ENCODE data around the gene MROH2B.

MROH2B gene

DNA sequence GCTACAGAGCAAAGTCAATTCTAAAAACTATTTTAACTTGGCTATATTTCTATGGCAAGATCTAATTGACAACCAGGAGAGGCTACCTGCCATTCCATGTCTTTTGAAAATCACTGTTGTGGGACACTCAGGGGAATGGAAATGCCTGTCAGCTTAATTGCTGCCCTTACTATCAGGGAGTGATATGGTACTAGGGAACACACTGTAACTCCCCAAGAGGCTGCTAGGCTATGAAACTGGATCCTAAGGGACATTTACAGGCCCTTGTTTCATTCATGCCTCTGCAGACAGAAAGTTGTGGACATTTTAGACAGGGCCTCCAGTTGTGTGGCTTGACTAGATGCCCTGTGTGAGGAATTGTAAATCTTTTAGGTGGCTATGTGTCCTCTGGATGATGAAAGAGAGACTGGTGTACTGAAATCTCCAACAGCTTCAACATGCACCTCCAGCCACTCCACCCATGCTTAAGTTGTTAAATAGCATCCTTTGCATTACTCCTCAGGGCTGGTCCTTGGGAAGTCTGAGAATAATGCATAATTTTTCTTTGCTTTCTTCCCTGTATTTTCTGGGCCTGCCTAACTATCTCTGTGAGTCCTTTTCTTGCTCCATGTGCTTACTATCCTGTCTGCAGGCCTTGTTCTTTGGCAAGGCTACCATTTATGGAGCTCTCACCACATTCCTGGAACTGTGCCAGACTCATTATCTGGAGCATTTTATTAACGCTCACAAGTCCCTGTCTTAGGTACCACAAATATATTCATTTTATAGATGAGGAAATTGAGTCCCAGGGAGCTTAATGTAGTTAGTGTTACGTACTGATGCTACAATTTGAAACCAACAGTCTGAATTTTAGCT, 3.2 kb downstream of the MROH2B start:
- TF ChIP-seq GATA2 (IDR thresholded peaks at IDR 0.05; ENCODE audit: low read depth, low read length) (no peak), GATA3 (IDR thresholded peaks at IDR 0.05; ENCODE audit: low read depth, low read length) (no peak)

DNA sequence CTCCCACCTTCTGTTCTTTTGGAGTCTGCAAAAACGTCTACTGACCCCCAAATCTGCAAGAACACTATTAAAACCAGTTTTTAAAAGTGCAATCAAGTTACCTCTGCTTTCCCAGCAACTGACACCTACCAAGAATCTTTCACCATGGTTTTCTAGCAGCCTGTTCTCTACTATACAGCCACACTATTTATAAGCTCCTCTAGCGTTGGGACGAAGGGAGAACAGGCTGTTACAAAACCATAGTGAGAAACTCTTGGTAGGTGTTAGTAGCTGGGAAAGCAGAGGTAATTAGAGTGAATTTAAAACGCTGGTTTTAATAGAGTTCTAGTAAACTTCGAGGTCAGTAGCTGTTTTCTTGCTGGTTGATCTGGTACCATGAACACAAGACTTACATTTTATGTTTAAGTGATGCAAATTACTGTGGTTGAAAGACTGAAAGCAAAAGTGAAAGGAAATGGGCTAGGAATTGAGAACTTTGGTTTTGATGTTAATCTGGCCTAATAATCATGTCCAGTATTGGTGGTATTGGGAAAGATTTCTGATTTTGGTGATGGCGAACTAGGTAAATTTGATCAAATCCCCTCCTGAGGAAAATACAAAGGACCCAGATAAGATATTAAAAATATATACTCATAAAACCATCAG, 5.3 kb downstream of the MROH2B start:
- no peak for TF ChIP-seq GATA3 (IDR thresholded peaks at IDR 0.05; ENCODE audit: low read depth, low read length)
- TF ChIP-seq GATA2 (IDR thresholded peaks at IDR 0.05; ENCODE audit: low read depth, low read length), result no peak

- TF ChIP-seq GATA3 (IDR thresholded peaks at IDR 0.05; ENCODE audit: low read depth, low read length) (no peak), GATA2 (IDR thresholded peaks at IDR 0.05; ENCODE audit: low read depth, low read length) (no peak)
These were observed 13.2 kb downstream of the MROH2B start for GRCh38 chr5:41057940-41058339.

- TF ChIP-seq GATA3 (IDR thresholded peaks at IDR 0.05; ENCODE audit: low read depth, low read length) (no peak), GATA2 (IDR thresholded peaks at IDR 0.05; ENCODE audit: low read depth, low read length) (no peak)
These were observed 13.9 kb downstream of the MROH2B start for GRCh38 chr5:41057231-41057630.

DNA sequence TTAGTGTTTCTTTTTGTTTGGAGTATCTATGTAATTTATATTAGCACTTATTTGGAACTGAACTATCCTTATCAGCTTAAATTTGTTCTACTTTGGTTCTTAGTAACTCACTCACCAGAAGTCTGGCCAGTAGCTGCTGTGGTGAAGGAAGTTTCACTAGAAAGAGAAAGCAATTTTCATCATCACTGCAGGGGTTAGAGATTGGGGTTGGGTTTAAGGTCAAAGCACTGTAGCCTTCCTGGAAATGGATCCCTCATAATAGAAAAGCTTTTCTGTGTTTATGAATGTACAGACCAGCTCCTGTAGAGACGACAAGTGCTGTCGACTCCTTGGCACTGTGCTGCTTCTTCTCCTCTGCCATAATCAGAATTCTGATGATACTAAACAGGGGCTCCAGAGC, 22.2 kb downstream of the MROH2B start:
- TF ChIP-seq GATA2 (IDR thresholded peaks at IDR 0.05; ENCODE audit: low read depth, low read length), result no peak
- TF ChIP-seq GATA3 (IDR thresholded peaks at IDR 0.05; ENCODE audit: low read depth, low read length), result no peak

DNA sequence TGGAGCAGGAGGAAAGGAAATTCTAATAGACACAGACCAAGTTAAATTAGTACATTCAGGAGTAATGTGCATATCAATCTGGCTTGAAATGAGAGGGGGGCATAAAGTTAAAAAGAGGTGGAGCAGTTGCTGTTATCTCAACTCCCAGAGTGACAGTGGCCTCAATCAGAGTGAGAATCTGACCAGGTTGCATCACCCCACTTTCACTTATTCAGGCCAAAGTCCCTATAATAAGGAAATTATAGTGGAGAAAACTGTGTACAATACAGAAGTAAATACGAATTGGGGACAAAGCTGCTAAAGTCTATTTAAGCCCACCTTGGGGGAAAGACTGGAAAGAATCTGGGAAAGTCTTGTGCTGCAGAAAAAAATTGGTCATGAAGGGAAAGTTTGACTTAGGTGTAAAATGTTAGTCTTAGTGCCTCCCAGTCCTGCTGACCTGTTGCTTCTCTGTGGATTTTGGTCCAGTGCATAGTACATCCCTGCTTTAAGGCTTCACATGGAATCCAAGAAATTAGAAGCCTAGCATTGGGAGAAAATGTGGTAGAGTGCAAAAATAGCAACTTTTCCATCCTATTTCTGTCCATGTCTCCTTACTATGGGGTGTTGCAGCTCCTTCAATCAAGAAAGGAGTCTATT, 27.9 kb downstream of the MROH2B start:
- TF ChIP-seq GATA2 (IDR thresholded peaks at IDR 0.05; ENCODE audit: low read depth, low read length) (no peak), GATA3 (IDR thresholded peaks at IDR 0.05; ENCODE audit: low read depth, low read length) (no peak)

GRCh38 chr5:41032973-41033372, 38.2 kb downstream of the MROH2B start:
- TF ChIP-seq GATA2 (IDR thresholded peaks at IDR 0.05; ENCODE audit: low read depth, low read length) (no peak), GATA3 (IDR thresholded peaks at IDR 0.05; ENCODE audit: low read depth, low read length) (no peak)

DNA sequence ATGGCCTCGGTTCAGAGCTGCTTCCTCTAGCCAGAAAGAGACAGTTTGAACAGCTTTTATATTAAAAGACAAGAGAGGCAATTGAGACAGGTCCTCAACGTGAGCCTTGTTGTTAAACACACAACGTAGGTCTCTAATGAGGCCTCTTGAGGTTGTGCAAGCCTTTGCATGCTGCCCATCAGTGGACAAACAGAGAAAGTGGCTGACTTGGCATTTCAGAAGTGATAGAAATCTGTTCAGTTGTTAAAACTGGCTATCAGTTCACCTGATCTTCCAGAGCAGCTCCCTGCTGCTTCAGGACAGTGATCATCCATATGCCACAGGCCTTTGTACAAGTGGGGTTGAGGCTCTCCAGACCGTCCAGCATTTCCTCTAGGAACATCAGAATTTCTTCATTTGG, 58.8 kb downstream of the MROH2B start:
- TF ChIP-seq GATA3 (IDR thresholded peaks at IDR 0.05; ENCODE audit: low read depth, low read length) (peak; percentile 98), GATA2 (IDR thresholded peaks at IDR 0.05; ENCODE audit: low read depth, low read length) (peak; percentile 97)

DNA sequence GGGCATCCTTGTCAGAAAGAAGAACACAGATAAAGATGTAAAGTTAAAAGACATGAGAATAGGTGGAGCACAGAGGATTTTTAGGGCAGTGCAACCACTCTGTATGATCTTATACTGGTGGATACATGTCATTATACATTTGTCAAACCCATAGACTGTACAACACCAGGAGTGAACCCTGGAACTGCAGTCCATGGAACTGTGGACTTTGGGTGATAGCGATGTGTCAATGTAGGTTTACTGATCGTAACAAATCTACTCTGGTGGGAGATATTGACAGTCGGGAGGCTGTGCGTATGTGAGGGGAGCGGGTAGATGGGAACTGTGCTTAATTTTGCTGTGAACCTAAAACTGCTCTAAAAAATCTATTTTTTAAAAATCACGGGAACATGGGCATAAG, 60.6 kb downstream of the MROH2B start:
- TF ChIP-seq GATA2 (IDR thresholded peaks at IDR 0.05; ENCODE audit: low read depth, low read length) (no peak), GATA3 (IDR thresholded peaks at IDR 0.05; ENCODE audit: low read depth, low read length) (no peak)

DNA sequence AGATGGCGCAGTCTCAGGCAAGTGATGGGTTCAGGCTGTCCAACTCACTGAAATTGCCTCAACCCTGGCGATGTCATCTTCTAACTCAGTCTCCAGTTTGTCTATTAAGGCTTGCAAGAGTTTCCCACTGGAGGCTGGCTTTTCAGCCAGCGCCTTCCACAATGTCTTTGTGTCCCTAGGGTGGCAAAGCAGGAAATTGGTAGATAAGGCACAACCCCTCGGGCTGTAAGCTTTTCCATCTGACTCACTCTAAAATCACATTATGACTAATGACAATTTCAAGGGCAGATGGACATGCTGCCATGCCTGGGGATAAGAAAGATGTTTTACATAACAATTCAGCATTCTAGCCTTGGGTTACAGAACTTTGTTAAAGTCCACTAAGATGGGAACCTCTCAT, 61.9 kb downstream of the MROH2B start:
- TF ChIP-seq GATA3 (IDR thresholded peaks at IDR 0.05; ENCODE audit: low read depth, low read length) (no peak), GATA2 (IDR thresholded peaks at IDR 0.05; ENCODE audit: low read depth, low read length) (no peak)

- TF ChIP-seq GATA3 (IDR thresholded peaks at IDR 0.05; ENCODE audit: low read depth, low read length), result no peak
- TF ChIP-seq GATA2 (IDR thresholded peaks at IDR 0.05; ENCODE audit: low read depth, low read length), result no peak
These were observed 66.2 kb downstream of the MROH2B start for GRCh38 chr5:41004931-41005330.

GRCh38 chr5:41003670-41004376, 67.3 kb downstream of the MROH2B start:
- TF ChIP-seq GATA2 (IDR thresholded peaks at IDR 0.05; ENCODE audit: low read depth, low read length) (no peak), GATA3 (IDR thresholded peaks at IDR 0.05; ENCODE audit: low read depth, low read length) (no peak)

DNA sequence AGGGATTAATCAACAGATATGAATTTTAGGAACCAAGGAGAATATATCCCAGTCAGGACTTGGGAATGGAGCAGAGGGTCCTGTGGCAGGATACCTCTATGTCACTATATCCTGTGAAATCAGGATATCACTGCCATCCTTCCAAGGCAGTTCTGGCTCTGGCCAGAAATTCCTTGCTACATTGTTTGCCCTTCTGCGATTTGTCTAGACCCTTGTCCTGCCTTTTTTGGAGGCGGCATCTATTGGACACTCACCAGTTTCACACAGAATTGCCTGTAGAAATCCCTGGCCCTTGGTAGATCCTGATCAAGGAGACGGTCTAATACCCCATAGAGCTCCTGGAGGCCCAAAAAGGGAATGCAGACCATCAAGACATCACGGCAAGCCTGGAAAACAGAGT, 71.2 kb downstream of the MROH2B start:
- TF ChIP-seq GATA2 (IDR thresholded peaks at IDR 0.05; ENCODE audit: low read depth, low read length) (no peak), GATA3 (IDR thresholded peaks at IDR 0.05; ENCODE audit: low read depth, low read length) (no peak)

- TF ChIP-seq GATA2 (IDR thresholded peaks at IDR 0.05; ENCODE audit: low read depth, low read length), result no peak
- TF ChIP-seq GATA3 (IDR thresholded peaks at IDR 0.05; ENCODE audit: low read depth, low read length), result no peak
These were observed 72.0 kb downstream of the MROH2B start for GRCh38 chr5:40999142-40999541.
